Body of pancreas (tissue), 4 donors: Measurements from ENCODE around the gene INHBC.

Experiments
- POLR2A ChIP-seq, 3 donors: fragments of 450-650 bp; IDR thresholded peaks; one replicate each; pipeline ENCODE4 v1.6.1; 2016; ENCODE audit warnings: antibody characterized with exemption in 3 of 3, mild to moderate bottlenecking in 2 of 3
- TF ChIP-seq, protein P1 (sequence below), 7 experiments: fragments of 450-650 bp in 4 of 7; fragments of 200-600 bp in 3 of 7; sonication (generic) in 3 of 7; IDR thresholded peaks; one replicate each; pipeline ENCODE4 v1.5.1; 2016 to 2019; ENCODE audit warnings: antibody characterized with exemption in 7 of 7

DNA sequence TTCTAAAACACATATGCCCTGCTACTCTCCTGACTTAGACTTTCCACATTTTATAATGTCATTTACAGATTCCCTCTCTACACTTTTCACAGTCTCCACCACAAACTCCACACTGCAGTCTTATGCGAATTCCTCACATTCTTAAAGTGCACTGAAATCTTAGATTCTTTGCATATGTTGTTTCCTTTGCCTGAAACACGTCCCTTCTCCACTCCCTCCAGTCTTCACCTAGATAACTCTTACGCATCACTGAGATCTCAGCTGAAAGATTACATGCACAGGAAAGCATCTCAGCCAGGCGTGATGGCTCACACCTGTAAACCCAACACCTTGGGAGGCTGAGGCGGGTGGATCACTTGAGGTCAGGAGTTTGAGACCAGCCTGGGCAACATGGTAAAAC is 48.9 kb downstream of the INHBC start:
- TF ChIP-seq, protein P1, sequence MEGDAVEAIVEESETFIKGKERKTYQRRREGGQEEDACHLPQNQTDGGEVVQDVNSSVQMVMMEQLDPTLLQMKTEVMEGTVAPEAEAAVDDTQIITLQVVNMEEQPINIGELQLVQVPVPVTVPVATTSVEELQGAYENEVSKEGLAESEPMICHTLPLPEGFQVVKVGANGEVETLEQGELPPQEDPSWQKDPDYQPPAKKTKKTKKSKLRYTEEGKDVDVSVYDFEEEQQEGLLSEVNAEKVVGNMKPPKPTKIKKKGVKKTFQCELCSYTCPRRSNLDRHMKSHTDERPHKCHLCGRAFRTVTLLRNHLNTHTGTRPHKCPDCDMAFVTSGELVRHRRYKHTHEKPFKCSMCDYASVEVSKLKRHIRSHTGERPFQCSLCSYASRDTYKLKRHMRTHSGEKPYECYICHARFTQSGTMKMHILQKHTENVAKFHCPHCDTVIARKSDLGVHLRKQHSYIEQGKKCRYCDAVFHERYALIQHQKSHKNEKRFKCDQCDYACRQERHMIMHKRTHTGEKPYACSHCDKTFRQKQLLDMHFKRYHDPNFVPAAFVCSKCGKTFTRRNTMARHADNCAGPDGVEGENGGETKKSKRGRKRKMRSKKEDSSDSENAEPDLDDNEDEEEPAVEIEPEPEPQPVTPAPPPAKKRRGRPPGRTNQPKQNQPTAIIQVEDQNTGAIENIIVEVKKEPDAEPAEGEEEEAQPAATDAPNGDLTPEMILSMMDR (IDR thresholded peaks at IDR 0.05) = no peak
- no peak for TF ChIP-seq POLR2A (IDR thresholded peaks at IDR 0.05)
